ENCODE data around the gene ZNF695.

Gene ZNF695

GRCh38 chr1:246954126-246954525 lies 53.7 kb downstream of the ZNF695 start:
- DNase-seq: no peak

- no peak for DNase-seq
Measured at GRCh38 chr1:246951413-246951812, 56.4 kb downstream of the ZNF695 start.

GRCh38 chr1:246949956-246950355 lies 57.9 kb downstream of the ZNF695 start:
- DNase-seq: no peak

- no peak for DNase-seq
Measured at GRCh38 chr1:246947255-246947654, 60.6 kb downstream of the ZNF695 start.

- no peak for DNase-seq
Measured at GRCh38 chr1:246946366-246946765, 61.5 kb downstream of the ZNF695 start.
